K562 (cell line): Measurements from ENCODE around the gene RSBN1L. TPM values are rescaled to one million over a fixed set of nuclear protein-coding genes. Genes with fewer than 3 reads are reported as not detected.
A peak's percentile ranks its signal among the peaks of the same experiment; 100 is the strongest.

Experiments used
- ATAC-seq: fragments of 200-7000 bp; cut with Tn5 transposase; 3 replicates; pipeline ENCODE4 v1.9.1; 2020; ENCODE audit warnings: moderate library complexity
- BruUV-seq: library from RNA; stranded (reverse); fragments of 400-500 nt; replicated peaks from 2 replicates; lab custom pipeline; 2021; lab: Mats Ljungman, UMichigan
- CTCF ChIA-PET: fragments of 300-600 bp; formaldehyde crosslinking; extraction: SDS; loops from one replicate; lab custom pipeline; 2021; ENCODE audit warnings: low intra/inter-chr PET ratio; lab: Yijun Ruan, JAX
- POLR2A ChIA-PET: fragments of 300-600, 350-650 bp; sonication (Branson Sonifier 250); formaldehyde crosslinking; extraction: SDS; loops from one replicate; lab custom pipeline; 2021; ENCODE audit warnings: antibody characterized with exemption, inconsistent platforms; lab: Yijun Ruan, JAX
- DNase-seq, 4 experiments: peaks; one replicate each; pipeline versions ENCODE4 v3.0.0 to v3.0.0-alpha.2; 2011 to 2018; ENCODE audit warnings: low spot score in 3 of 4, mixed read lengths in 3 of 4; ENCODE audit errors: extremely low read depth in 1 of 4
- FAIRE-seq: peaks from 2 replicates; lab custom pipeline; 2011; peaks lifted over from hg19 to GRCh38; lab: Jason Lieb, UNC
- H2AFZ ChIP-seq: 2 replicates; pipeline ENCODE4 v1.6.0; 2011; ENCODE audit warnings: low read depth, low read length, control low read depth, inconsistent platforms
- H3K27ac ChIP-seq: fragments of 200-600 bp; 3 replicates; pipeline ENCODE4 v1.8.0; 2011; ENCODE audit warnings: low read depth, mild to moderate bottlenecking, control low read depth, inconsistent platforms, low read length, moderate library complexity, mixed read lengths; ENCODE audit errors: extremely low read depth
- H3K27me3 ChIP-seq, 2 experiments: fragments of 300-600 bp in 1 of 2; 2 replicates in 1 of 2; 3 replicates in 1 of 2; pipeline versions ENCODE4 v1.6.0 to v1.8.0; 2011; ENCODE audit warnings: inconsistent platforms in 2 of 2, low read length in 2 of 2, mild to moderate bottlenecking in 1 of 2, mixed read lengths in 1 of 2, moderate library complexity in 1 of 2; ENCODE audit not compliant: control insufficient read depth in 2 of 2, insufficient read depth in 2 of 2
- H3K36me3 ChIP-seq: fragments of 300-600 bp; 3 replicates; pipeline ENCODE4 v1.8.0; 2011; ENCODE audit warnings: mild to moderate bottlenecking, low read length, inconsistent platforms; ENCODE audit not compliant: control insufficient read depth, insufficient read depth
- H3K4me1 ChIP-seq, 2 experiments: fragments of 200-600 bp in 1 of 2; replicated peaks in 1 of 2; 2 replicates in 1 of 2; 3 replicates in 1 of 2; pipeline versions ENCODE4 v1.5.1 to v1.8.0; 2011; ENCODE audit warnings: inconsistent platforms in 2 of 2, low read length in 2 of 2, mild to moderate bottlenecking in 1 of 2, mixed read lengths in 1 of 2, moderate library complexity in 1 of 2; ENCODE audit not compliant: control insufficient read depth in 2 of 2, insufficient read depth in 2 of 2
- H3K4me2 ChIP-seq: 2 replicates; pipeline ENCODE4 v1.6.1; 2011; ENCODE audit warnings: low read length, control low read depth, inconsistent platforms, mixed read lengths; ENCODE audit not compliant: insufficient read depth
- H3K4me3 ChIP-seq: fragments of 200-600 bp; sonication (generic), shearing (Covaris generic); 2 replicates; pipeline ENCODE4 v1.5.1; 2016; ENCODE audit warnings: control low read depth, inconsistent platforms
- H3K79me2 ChIP-seq: fragments of 200-600 bp; 3 replicates; pipeline ENCODE4 v1.8.0; 2011; ENCODE audit warnings: low read length, inconsistent platforms; ENCODE audit not compliant: control insufficient read depth, insufficient read depth
- H3K9ac ChIP-seq, 2 experiments: 2 replicates each; pipeline versions ENCODE4 v1.6.0 to v1.6.1; 2011; ENCODE audit warnings: low read depth in 2 of 2, low read length in 2 of 2, control low read depth in 1 of 2, inconsistent platforms in 1 of 2, mild to moderate bottlenecking in 1 of 2, mixed read lengths in 1 of 2; ENCODE audit not compliant: insufficient read depth in 1 of 2
- H3K9me1 ChIP-seq: one replicate; pipeline ENCODE4 v1.6.0; 2011; ENCODE audit warnings: inconsistent platforms, mild to moderate bottlenecking, low read length, moderate library complexity; ENCODE audit not compliant: control insufficient read depth, insufficient read depth
- H3K9me3 ChIP-seq: replicated peaks from 2 replicates; pipeline ENCODE4 v1.5.1; 2011; ENCODE audit warnings: low read depth, low read length, inconsistent platforms; ENCODE audit not compliant: control insufficient read depth, insufficient read depth
- H4K20me1 ChIP-seq: replicated peaks from 2 replicates; pipeline ENCODE4 v1.6.1; 2011; ENCODE audit warnings: low read length, inconsistent platforms, mixed read lengths; ENCODE audit not compliant: control insufficient read depth, insufficient read depth
- BACH1 ChIP-seq: fragments of 200-800 bp; sonication (Bioruptor generic); IDR thresholded peaks from 2 replicates; pipeline ENCODE4 v1.6.1; 2016; ENCODE audit warnings: missing genetic modification characterization, missing compliant biosample characterization
- CEBPB ChIP-seq: fragments of 450-650 bp; IDR thresholded peaks from 2 replicates; pipeline ENCODE4 v1.6.1; 2016; ENCODE audit warnings: missing genetic modification characterization, missing compliant biosample characterization
- CEBPG ChIP-seq, 3 experiments: fragments of 200-800 bp in 1 of 3; sonication (Bioruptor generic) in 1 of 3; sonication (generic) in 1 of 3; formaldehyde crosslinking in 1 of 3; IDR thresholded peaks in 2 of 3; conservative IDR thresholded peaks in 1 of 3; 2 replicates each; pipeline versions ENCODE4 v1.6.1 to v1.8.0; 2016 to 2022; ENCODE audit warnings: missing compliant biosample characterization in 2 of 3, missing genetic modification characterization in 2 of 3, mild to moderate bottlenecking in 1 of 3, missing genetic modification reagents in 1 of 3
- EWSR1 ChIP-seq: fragments of 450-650 bp; IDR thresholded peaks from 2 replicates; pipeline ENCODE4 v1.6.1; 2018; ENCODE audit warnings: borderline replicate concordance, mild to moderate bottlenecking, low read depth, moderate library complexity; ENCODE audit not compliant: partially characterized antibody
- PRMT5 ChIP-seq: sonication (generic); formaldehyde crosslinking; IDR thresholded peaks from 2 replicates; pipeline ENCODE4 v1.5.0; 2020; ENCODE audit warnings: missing genetic modification reagents
- ZNF133 ChIP-seq: fragments of 250-450 bp; sonication (Bioruptor Pico); IDR thresholded peaks from 2 replicates; pipeline ENCODE4 v1.4.0; 2020; ENCODE audit warnings: mild to moderate bottlenecking
- ZNF778 ChIP-seq: fragments of 450-650 bp; formaldehyde crosslinking; IDR thresholded peaks from 2 replicates; pipeline ENCODE4 v1.4.0; 2020; ENCODE audit warnings: mild to moderate bottlenecking, moderate library complexity
- WGBS: fragments of 100-300 bp; shearing (Covaris generic); methylation state at CpG from one replicate; pipeline ENCODE4 v1.1.6; 2016; ENCODE audit warnings: low coverage, mixed read lengths; ENCODE audit not compliant: insufficient coverage; ENCODE audit errors: missing lambda C conversion rate; 5-methylcytosine and 5-hydroxymethylcytosine counted together
- in situ Hi-C: fragments of 300-500 bp; cut with MboI; formaldehyde crosslinking; loops from 4 replicates; pipeline ENCODE4 v1.15.0; 2018; ENCODE audit warnings: inconsistent platforms, mixed read lengths
- intact Hi-C: fragments of 100-400 bp; cut with micrococcal nuclease; formaldehyde crosslinking; loops from 2 replicates; pipeline ENCODE4 v1.14.2; 2022
- polyA plus RNA-seq, 8 experiments: library from polyadenylated mRNA; depleted of rRNA in 4 of 8; stranded (reverse) in 5 of 8; unstranded in 3 of 8; fragments of >200 nt; fragmentation: Nextera tagmentation in 2 of 8; fragmentation: Illumina TruSeq in 1 of 8; extraction: Ambion mirVana in 2 of 8; extraction: Trizol in 1 of 8; gene quantifications; 2 replicates each; pipeline versions ENCODE4 v1.2.1 to v1.2.3, GENCODE V29; 2011 to 2014; ENCODE audit warnings: inconsistent platforms in 1 of 8, missing spikeins in 1 of 8
- total RNA-seq, 7 experiments: library from RNA; depleted of rRNA in 6 of 7; stranded (reverse); fragments of >200 nt in 6 of 7; fragmentation: Illumina TruSeq in 2 of 7; extraction: Trizol in 2 of 7; gene quantifications; 2 replicates each; pipeline versions ENCODE4 v1.2.1 to v1.2.3, GENCODE V29; 2011 to 2021; ENCODE audit warnings: low replicate concordance in 1 of 7
- TF ChIP-seq, protein P1 (sequence below): fragments of 150-350 bp; conservative IDR thresholded peaks from 2 replicates; pipeline ENCODE4 v1.6.1; 2014; ENCODE audit warnings: low read length
- TF ChIP-seq, protein P2 (sequence below): fragments of 450-650 bp; formaldehyde crosslinking; IDR thresholded peaks from 2 replicates; pipeline ENCODE4 v1.4.0; 2022; ENCODE audit warnings: missing genetic modification characterization
- TF ChIP-seq, protein P3 (sequence below): sonication (generic); formaldehyde crosslinking; IDR thresholded peaks from 2 replicates; pipeline ENCODE4 v1.8.1; 2023; ENCODE audit warnings: mild to moderate bottlenecking, missing genetic modification reagents

The RSBN1L gene
- total and polyA plus RNA-seq, 9 of the 15 experiments (the other 6 are each of a cell fraction or from before 2014, with no cell fraction given) = 6.2 to 35.2 (median 20.1) TPM

DNA sequence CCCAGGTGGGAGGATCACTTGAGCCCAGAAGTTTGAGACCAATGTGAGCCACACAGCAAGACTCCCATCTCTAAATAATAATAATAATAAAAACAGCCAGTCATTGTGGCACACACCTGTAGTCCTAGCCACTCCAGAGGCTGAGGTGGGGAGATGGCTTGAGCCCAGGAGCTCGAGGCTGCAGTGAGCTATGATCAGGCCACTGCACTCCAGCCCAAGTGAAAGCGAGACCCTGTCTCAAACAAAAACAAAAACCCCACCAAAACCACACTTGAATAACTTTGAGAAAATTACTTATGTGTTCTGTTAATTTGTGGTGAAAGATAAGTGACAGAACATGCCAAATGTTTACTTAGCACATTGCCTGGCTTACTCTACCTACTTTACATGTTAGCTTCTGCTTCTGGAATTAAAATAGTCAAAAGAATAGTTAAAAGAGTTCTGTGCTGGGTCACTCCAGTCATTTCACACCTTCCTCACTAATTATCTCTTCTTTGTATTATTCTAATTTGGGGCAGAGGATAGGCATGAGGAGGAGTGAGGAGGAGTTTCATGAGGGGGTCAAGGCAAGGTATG lies 92.2 kb downstream of the RSBN1L start (continued):
- TF ChIP-seq, protein P1, sequence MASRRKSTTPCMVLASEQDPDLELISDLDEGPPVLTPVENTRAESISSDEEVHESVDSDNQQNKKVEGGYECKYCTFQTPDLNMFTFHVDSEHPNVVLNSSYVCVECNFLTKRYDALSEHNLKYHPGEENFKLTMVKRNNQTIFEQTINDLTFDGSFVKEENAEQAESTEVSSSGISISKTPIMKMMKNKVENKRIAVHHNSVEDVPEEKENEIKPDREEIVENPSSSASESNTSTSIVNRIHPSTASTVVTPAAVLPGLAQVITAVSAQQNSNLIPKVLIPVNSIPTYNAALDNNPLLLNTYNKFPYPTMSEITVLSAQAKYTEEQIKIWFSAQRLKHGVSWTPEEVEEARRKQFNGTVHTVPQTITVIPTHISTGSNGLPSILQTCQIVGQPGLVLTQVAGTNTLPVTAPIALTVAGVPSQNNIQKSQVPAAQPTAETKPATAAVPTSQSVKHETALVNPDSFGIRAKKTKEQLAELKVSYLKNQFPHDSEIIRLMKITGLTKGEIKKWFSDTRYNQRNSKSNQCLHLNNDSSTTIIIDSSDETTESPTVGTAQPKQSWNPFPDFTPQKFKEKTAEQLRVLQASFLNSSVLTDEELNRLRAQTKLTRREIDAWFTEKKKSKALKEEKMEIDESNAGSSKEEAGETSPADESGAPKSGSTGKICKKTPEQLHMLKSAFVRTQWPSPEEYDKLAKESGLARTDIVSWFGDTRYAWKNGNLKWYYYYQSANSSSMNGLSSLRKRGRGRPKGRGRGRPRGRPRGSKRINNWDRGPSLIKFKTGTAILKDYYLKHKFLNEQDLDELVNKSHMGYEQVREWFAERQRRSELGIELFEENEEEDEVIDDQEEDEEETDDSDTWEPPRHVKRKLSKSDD = no peak
- TF ChIP-seq BACH1 (tag) (no peak), PRMT5 (no peak), ZNF133 (no peak), ZNF778 (CRISPR knock-in tag) (no peak)
- TF ChIP-seq, protein P2, sequence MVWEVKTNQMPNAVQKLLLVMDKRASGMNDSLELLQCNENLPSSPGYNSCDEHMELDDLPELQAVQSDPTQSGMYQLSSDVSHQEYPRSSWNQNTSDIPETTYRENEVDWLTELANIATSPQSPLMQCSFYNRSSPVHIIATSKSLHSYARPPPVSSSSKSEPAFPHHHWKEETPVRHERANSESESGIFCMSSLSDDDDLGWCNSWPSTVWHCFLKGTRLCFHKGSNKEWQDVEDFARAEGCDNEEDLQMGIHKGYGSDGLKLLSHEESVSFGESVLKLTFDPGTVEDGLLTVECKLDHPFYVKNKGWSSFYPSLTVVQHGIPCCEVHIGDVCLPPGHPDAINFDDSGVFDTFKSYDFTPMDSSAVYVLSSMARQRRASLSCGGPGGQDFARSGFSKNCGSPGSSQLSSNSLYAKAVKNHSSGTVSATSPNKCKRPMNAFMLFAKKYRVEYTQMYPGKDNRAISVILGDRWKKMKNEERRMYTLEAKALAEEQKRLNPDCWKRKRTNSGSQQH (CRISPR knock-in tag) = no peak

DNA sequence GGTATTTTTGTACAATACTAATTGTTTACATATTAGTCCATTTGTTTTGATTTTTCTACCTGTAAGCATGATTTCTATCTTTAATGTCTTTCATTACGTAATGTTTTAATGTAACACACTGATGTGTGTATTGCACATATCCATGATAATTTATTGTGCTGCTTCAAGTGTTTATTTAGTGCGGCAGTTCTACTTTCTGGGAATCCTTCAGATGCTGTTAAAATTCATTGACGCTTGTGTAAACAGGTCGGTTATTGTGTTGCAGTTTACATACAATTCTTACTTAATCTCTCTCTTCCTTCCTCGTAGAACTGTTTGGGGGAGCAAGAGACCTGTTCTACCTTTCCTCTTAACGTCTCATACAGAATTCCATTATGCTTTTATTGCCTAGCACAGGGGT lies 95.1 kb downstream of the RSBN1L start:
- Histone ChIP-seq H3K4me3 (no peak overlapping the region), H3K79me2 (peaks cover 28% of the 10 kb centered on the region), H4K20me1 (no peaks in the 10 kb centered on the region), H3K4me2 (no peak overlapping the region), H3K9ac (no peak overlapping the region), H3K9me3 (no peaks in the 10 kb centered on the region; the same call in 1 of the 2 replicates), H3K9me1 (no peaks in the 10 kb centered on the region), H3K4me1 (peaks cover 0 to 1% of the 10 kb centered on the region in 2 experiments; a peak in 2 of 5 replicates), H3K27me3 (no peaks in the 10 kb centered on the region), H3K27ac (no peak overlapping the region), H3K36me3 (peaks cover 24% of the 10 kb centered on the region; the same call in 2 of the 3 replicates), H2AFZ (no peak overlapping the region)
- no peak for DNase-seq
- TF ChIP-seq CEBPB = 0 out of 2 replicates have a peak, but pooled peaks have one; percentile 65
- no peak for TF ChIP-seq EWSR1
- TF ChIP-seq, protein P3, sequence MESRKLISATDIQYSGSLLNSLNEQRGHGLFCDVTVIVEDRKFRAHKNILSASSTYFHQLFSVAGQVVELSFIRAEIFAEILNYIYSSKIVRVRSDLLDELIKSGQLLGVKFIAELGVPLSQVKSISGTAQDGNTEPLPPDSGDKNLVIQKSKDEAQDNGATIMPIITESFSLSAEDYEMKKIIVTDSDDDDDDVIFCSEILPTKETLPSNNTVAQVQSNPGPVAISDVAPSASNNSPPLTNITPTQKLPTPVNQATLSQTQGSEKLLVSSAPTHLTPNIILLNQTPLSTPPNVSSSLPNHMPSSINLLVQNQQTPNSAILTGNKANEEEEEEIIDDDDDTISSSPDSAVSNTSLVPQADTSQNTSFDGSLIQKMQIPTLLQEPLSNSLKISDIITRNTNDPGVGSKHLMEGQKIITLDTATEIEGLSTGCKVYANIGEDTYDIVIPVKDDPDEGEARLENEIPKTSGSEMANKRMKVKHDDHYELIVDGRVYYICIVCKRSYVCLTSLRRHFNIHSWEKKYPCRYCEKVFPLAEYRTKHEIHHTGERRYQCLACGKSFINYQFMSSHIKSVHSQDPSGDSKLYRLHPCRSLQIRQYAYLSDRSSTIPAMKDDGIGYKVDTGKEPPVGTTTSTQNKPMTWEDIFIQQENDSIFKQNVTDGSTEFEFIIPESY = no peak
- TF ChIP-seq CEBPG (CRISPR knock-in tag; IDR thresholded peaks at IDR 0.05) = no peak
- TF ChIP-seq CEBPG (tag; conservative IDR thresholded peaks at IDR 0.05 in 1 of 2, IDR thresholded peaks at IDR 0.05 in 1 of 2) = peak in 1 of 2 experiments; percentile 27; a peak in 1 of 4 replicates
- 69% methylated on average over 6 of the region's 6 CpGs for WGBS
- no TSS peak for BruUV-seq
- CTCF ChIA-PET = no interaction called here
- POLR2A ChIA-PET = interaction anchor here (0.6 kb wide), 2 partner anchors 260 to 399 kb away, joined by 3 read pairs; no protein-coding TSS in a partner anchor
- intact Hi-C loops (loop anchor here (10.0 kb wide), 1 partner anchor 223 kb away; no protein-coding TSS in a partner anchor), in situ Hi-C loops (no loop called here)
- ATAC-seq = no peak
- FAIRE-seq = peak; percentile 6
